HG03175 (cell line): ENCODE data around the gene TSPAN11.

Source experiments
- ATAC-seq: cut with Tn5 transposase; IDR thresholded peaks from one replicate; pipeline ENCODE4 v1.9.1; 2021; ENCODE audit warnings: mild to moderate bottlenecking, moderate library complexity; ENCODE audit not compliant: unreplicated experiment

The TSPAN11 gene

GRCh38 chr12:30977537-30978349, 51.2 kb downstream of the TSPAN11 start:
- ATAC-seq: no peak

GRCh38 chr12:30978639-30979038, 52.1 kb downstream of the TSPAN11 start:
- ATAC-seq: no peak

DNA sequence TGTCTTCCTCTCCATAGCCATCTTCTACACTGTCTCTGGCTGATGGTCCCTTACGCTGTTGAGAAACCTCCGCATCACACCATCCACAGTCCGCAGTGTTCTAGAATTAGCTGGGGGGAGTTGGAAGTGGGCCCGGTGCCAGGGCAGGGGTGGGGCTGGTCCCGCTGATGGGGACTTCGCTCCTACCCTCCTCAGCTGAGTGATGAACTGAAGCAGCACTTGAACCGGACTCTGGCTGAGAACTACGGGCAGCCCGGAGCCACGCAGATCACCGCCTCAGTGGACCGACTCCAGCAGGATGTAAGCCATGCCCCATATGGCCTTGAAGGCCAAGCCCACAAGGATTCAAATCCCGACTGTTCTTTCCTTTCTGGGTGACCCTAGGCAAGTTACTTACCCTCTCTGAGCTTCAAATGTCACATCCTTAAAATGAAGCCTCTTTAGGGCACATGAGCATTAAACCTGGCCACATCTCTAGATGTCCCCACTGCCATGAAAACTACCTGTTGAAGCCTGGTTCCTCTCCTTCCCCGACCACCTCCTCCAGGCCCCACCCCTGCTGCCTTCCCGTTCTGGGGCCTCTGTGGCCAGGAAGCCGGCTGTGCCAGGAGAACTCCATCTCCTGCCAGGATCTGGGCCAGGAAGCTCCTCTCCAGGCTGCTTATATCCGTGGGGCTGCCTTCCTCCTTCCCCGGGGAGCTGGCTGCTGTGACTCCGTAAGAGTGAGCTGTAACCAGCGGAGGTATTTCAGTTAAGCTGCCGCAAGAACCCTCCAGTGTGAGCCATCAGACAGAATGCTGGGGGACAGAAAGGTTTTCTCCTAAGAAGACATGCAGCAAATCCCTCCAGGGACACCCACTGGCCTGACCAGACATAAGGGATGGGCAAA, 53.1 kb downstream of the TSPAN11 start:
- no peak for ATAC-seq

- no peak for ATAC-seq
Observed at GRCh38 chr12:30980955-30981662, 54.6 kb downstream of the TSPAN11 start.

- no peak for ATAC-seq
Observed at GRCh38 chr12:30982413-30982812, 55.9 kb downstream of the TSPAN11 start.

DNA sequence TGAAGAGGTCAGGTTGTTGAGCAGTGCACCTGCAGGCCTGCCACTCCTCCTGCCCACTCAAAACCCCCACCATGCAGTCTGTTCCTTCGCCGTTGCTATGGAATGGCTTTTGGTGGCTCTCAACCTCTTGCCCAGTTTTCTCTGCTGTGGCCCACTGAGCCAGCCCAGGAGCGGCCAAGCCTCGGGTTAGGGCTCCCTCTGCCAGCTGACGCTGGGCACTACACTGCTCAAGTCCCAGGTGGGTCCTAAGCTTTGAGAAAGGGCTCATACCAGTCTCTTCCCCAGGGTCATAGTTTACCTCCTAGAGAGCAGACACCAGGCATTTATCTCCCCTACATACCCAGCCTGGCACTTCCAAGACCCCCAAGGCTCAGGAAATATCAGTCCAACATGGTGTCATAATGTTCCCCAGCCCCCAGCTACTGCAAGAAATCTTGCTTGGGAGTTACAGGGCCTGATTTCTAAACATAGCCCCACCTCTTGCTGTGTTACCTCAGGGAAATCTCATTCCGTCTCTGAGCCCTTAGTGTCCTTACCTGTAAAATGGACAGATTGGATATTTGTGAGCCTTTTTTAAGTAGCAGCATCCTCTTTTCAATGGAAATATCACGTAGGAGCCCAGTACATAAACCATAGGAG, 59.4 kb downstream of the TSPAN11 start:
- ATAC-seq: peak; percentile 68

- no peak for ATAC-seq
Observed at GRCh38 chr12:30988086-30988485, 61.5 kb downstream of the TSPAN11 start.

GRCh38 chr12:30988646-30989286, 62.2 kb downstream of the TSPAN11 start:
- ATAC-seq: no peak

GRCh38 chr12:30989754-30990153, 63.2 kb downstream of the TSPAN11 start:
- ATAC-seq: peak; percentile 56

DNA sequence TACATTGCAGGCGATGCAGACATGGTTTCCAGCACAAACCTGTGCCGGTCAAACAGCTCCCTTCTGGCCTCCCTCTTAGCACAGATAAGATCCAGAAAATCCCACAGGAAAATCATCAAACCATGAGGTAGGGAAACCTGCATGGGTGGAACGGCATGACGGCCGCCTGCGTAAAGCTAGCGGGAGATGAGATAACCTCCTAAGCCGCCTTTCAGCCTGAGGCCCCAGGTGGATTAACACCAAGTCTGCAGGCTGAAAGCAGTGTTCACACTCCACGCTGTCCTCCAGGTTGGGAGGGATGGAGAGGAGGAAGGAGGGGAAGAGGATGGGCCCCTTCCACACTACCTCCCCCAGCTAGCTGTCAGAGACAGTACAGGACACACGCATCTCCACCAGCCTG, 63.8 kb downstream of the TSPAN11 start:
- ATAC-seq: no peak

- ATAC-seq: no peak
Observed at GRCh38 chr12:30990776-30991175, 64.2 kb downstream of the TSPAN11 start.

DNA sequence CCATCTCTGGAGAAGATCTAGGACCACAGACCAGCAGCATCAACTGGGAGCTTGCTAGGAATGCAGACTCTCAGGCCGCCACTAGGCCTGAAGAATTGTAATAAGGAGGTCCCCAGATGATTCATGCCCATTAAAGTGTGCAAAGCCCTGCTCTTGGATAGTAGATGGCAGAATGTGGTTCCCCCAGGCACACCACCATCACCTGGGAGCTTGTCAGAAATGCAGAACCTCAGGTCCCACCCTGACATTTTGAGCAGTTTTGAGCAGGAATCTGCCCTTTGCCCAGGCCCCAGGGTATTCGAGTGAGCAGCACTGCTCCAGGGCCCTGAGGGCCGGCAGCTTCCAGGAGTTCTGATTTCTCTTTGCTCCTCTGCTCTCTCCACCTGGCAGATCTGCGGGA, 64.9 kb downstream of the TSPAN11 start:
- ATAC-seq: no peak

DNA sequence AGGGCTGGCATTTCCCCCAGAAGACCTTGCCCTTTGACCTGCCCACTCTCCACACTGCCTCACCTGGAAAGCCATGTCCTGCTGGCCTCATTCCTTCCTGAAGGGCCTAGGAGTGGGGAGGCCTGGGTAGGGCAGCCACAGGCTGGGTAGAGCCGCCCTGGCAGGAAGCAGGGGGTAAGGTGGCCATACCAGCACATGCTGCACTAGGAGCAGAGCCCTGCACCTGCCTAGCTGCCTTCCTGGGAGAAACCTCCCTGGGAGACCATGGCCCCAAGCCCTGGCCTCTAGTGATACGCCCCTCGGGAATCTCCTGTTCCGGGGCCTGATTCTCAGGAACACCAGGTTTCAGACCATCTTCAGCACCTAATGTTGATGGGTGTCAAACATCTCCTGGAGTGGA, 65.8 kb downstream of the TSPAN11 start:
- no peak for ATAC-seq

DNA sequence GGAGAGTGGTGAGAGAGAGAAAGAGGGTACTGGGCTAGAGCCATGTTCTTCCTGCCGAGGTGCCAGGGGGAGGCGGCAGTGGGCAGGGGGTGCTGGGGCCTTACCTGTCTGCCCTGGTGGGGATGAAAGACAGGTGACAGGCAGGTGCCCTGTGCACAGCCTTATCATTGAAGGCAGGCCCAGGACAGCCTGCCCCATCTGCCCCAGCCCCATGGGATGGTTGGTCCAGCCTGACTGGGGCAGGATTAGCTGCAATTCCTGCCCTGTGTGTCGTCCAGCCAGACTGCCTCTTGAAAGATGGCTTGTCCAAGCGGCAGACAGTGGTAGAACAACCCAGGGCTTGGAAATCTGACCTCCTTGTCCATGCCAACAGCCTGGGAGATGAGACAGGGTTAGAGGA, 67.2 kb downstream of the TSPAN11 start:
- no peak for ATAC-seq

DNA sequence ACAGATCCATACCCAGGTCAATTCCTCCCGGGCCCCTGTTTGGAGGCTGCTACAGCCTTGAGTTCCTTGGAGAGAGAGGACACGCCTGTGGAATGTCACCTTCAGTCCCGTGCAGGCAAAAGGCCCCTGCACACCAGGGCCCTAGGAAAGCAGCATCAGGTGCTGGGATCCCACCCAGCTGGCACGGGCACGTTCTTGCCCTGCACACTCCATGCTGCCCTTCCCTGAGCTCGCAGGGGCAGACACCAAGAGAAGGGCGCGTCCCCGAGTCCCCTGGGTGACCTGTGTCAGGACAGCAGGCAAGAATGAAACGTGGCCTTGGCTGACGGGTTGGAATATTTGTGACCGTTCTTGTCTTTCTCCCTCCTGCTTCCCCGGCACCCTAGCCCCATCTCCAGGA, 67.7 kb downstream of the TSPAN11 start:
- ATAC-seq: no peak

- ATAC-seq: no peak
Observed at GRCh38 chr12:30996255-30996654, 69.7 kb downstream of the TSPAN11 start.

DNA sequence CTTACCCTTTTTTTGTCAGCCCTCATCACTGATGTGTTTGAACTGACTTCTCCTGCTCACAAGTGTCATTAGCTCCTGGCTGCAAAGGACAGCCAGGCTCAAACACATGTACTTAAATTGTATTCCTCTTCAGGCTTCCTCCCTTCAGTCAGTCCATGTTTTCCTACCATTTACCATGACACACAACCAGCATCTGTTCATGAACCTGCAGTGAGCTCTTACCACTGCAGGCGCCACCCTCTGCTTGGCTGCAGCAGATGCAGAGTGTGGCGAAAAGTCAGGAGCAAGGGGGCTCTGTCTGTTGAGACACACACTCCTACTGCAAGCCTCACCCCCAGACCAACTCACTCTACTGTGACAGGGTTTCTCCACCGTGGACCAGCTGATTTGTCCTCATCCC, 70.2 kb downstream of the TSPAN11 start:
- ATAC-seq: no peak

DNA sequence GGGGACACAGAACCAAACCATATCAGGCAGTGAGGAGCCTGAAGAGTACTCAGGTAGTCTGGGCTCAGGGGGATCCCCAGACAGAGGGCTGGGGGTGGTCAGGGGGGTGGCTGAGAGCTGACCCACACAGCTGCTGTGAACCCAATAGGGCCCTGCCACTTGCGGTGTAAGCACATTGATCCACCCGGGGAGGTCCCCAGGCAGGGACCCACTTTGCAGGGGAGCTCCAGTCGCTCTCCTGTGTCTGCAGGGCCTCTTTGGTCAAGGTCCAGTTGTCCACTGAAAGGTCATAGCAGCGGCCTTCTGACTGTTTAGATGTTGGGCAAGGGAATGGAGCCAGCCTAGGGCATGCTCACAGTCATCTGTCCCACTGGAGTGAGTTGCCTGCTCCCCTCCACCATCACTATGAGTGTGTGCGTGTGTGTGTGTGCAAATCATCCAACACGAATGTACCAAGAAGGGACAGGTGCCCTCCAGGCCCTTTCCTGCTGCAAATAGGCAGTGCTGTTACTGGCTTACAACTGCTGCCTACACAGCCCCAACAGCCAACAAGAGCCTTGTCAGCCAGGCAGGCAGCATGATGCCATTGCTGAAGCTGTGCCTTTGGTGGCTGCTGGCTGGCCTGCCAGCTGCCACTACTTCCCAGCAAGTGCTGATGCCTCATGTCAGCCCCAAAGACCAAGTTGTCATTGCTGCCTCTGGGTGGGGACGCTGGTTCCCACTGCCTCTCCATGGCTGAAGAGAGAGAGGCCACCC, 71.3 kb downstream of the TSPAN11 start:
- no peak for ATAC-seq

- ATAC-seq: no peak
Observed at GRCh38 chr12:30999011-30999410, 72.5 kb downstream of the TSPAN11 start.

- ATAC-seq: no peak
Observed at GRCh38 chr12:30999723-31000122, 73.2 kb downstream of the TSPAN11 start.
